ENCODE measurements around the gene OCA2. TPM values are rescaled to one million over a fixed set of nuclear protein-coding genes. Genes with fewer than 3 reads are reported as not detected.

The OCA2 gene
- total RNA-seq, 1 experiment from 2014 or later, result 0.31 TPM

- Histone ChIP-seq H2AK5ac (ENCODE audit: insufficient read length, low read length) (no peak overlapping the region), H3K14ac (ENCODE audit: insufficient read depth, low read length) (no peak overlapping the region), H3K9me3 (ENCODE audit: control insufficient read depth, low read depth, low read length) (no peaks in the 10 kb centered on the region), H3T11ph (ENCODE audit: low read length) (no peak overlapping the region), H4K5ac (ENCODE audit: insufficient read length, low read depth, low read length) (no peak overlapping the region), H3K27me3 (ENCODE audit: insufficient read depth, low read length) (no peaks in the 10 kb centered on the region), H3K18ac (ENCODE audit: insufficient read length, low read depth, low read length) (no peak overlapping the region), H3K79me2 (ENCODE audit: insufficient read depth, low read length) (no peaks in the 10 kb centered on the region), H3K27ac (ENCODE audit: insufficient read length, low read depth, low read length) (no peak overlapping the region), H3K4ac (ENCODE audit: low read depth, low read length) (no peak overlapping the region), H3K23ac (ENCODE audit: insufficient read length, low read depth, low read length) (no peak overlapping the region), H2BK5ac (ENCODE audit: insufficient read length, low read length) (no peak overlapping the region), H2BK15ac (ENCODE audit: low read depth, low read length) (no peak overlapping the region), H2BK20ac (ENCODE audit: low read depth, low read length, poor library complexity, severe bottlenecking) (no peak overlapping the region), H4K20me1 (ENCODE audit: control insufficient read depth, insufficient read depth, insufficient read length) (no peaks in the 10 kb centered on the region), H2BK120ac (ENCODE audit: low read depth, low read length, poor library complexity, severe bottlenecking) (no peak overlapping the region), H3K23me2 (ENCODE audit: insufficient read length, low read depth, low read length, poor library complexity, severe bottlenecking) (no peaks in the 10 kb centered on the region), H4K91ac (ENCODE audit: insufficient read length, low read depth, low read length) (no peak overlapping the region), H3K9ac (ENCODE audit: extremely low read depth, insufficient read length, low read length) (no peak overlapping the region), H3K79me1 (ENCODE audit: insufficient read depth, low read depth, low read length, poor library complexity, severe bottlenecking) (no peaks in the 10 kb centered on the region), H2AFZ (ENCODE audit: low read length) (no peak overlapping the region), H2BK12ac (ENCODE audit: insufficient read length, low read depth, low read length) (no peak overlapping the region), H3K56ac (ENCODE audit: insufficient read length, low read depth, low read length) (no peak overlapping the region), H3K4me1 (ENCODE audit: insufficient read depth, low read length) (no peaks in the 10 kb centered on the region), H4K8ac (replicated peaks; ENCODE audit: insufficient read length, low read depth, low read length) (no peak overlapping the region), H3K4me2 (ENCODE audit: insufficient read depth, insufficient read length, low read length) (no peak overlapping the region)
- no peaks in the 10 kb centered on the region for H3K36me3 Mint-ChIP-seq (ENCODE audit: insufficient read depth in 1 of 3, low read depth in 3 of 3)
- H3K9me3 Mint-ChIP-seq, result no peaks in the 10 kb centered on the region
- DNase-seq, result no peak
- no peak overlapping the region; a peak in 1 of 7 replicates for H3K27ac Mint-ChIP-seq
- no peaks in the 10 kb centered on the region for H3K4me1 Mint-ChIP-seq
- no CpG with 5 or more reads among the region's 12 CpGs for WGBS (ENCODE audit: extremely low coverage, insufficient read length, low lambda C conversion rate)
- H3K27me3 Mint-ChIP-seq (ENCODE audit: low read depth), result no peaks in the 10 kb centered on the region; the same call in 1 of the 2 replicates
- H3K4me3 Mint-ChIP-seq, result no peak overlapping the region
- no peak for TF ChIP-seq CTCF (conservative IDR thresholded peaks at IDR 0.05)
These were observed 96.8 kb downstream of the OCA2 start for GRCh38 chr15:28002136-28002861.

All from H9 (cell line).